ENCODE results near the gene CXCR4. TPM values are rescaled to one million over a fixed set of nuclear protein-coding genes. Genes with fewer than 3 reads are reported as not detected.

The CXCR4 gene
- total and polyA plus RNA-seq, 2 donors (not counting 1 experiment from before 2014, with no cell fraction given): 1,832 to 2,119 TPM

- H3K9me3 ChIP-seq (ENCODE audit: control extremely low read depth in 1 of 3, control insufficient read depth in 2 of 3, insufficient read depth in 1 of 3, low read length in 2 of 3): no peaks in the 10 kb centered on the region
- intact Hi-C loops (cut with micrococcal nuclease): loop anchor here (5.0 kb wide), 1 partner anchor 210 kb away; no protein-coding TSS in a partner anchor
- H2AFZ ChIP-seq (ENCODE audit: insufficient read depth, low read depth, low read length, poor library complexity, severe bottlenecking): no peak overlapping the region
- Mint-ChIP-seq H3K9me3 (ENCODE audit: insufficient read depth) (no peaks in the 10 kb centered on the region), H3K27ac (peak overlapping the region; percentile 100), H3K4me1 (peaks cover 59% of the 10 kb centered on the region), H3K4me3 (peak overlapping the region; percentile 98), H3K27me3 (no peaks in the 10 kb centered on the region)
- H3K79me2 ChIP-seq (ENCODE audit: control insufficient read depth, insufficient read depth, low read length): peaks cover 47% of the 10 kb centered on the region
- H3K27me3 ChIP-seq (replicated peaks in 1 of 4; ENCODE audit: control extremely low read depth in 1 of 4, control insufficient read depth in 3 of 4, insufficient read depth in 4 of 4, low read length in 3 of 4): no peaks in the 10 kb centered on the region
- H3K4me1 ChIP-seq (ENCODE audit: control insufficient read depth in 2 of 2, insufficient read depth in 2 of 2, low read length in 2 of 2): peaks cover 47 to 52% of the 10 kb centered on the region in 2 donors
- peak overlapping the region; percentile 87 to 100 (median 95) for H3K4me3 ChIP-seq (ENCODE audit: control extremely low read depth in 1 of 5, extremely low read depth in 1 of 5, insufficient read depth in 1 of 5, low read depth in 2 of 5, low read length in 4 of 5)
- TF ChIP-seq EZH2 (IDR thresholded peaks at IDR 0.05; ENCODE audit: borderline replicate concordance, insufficient read depth, low read depth, low read length, poor library complexity, severe bottlenecking): no peak
- no peak for TF ChIP-seq CTCF (IDR thresholded peaks at IDR 0.05)
- WGBS (ENCODE audit: insufficient coverage): under 1% methylated on average over 35 of the region's 35 CpGs
- H3K4me2 ChIP-seq (replicated peaks; ENCODE audit: low read depth, low read length, poor library complexity, severe bottlenecking): peak overlapping the region; percentile 84
- ChIA-PET CTCF (interaction anchor here (0.6 to 1.5 kb wide), 6 partner anchors 14 to 267 kb away, joined by 3 to 6 read pairs (median 4); no protein-coding TSS in a partner anchor), POLR2A (interaction anchor here (0.6 to 9.0 kb wide), 21 partner anchors 15 to 587 kb away, joined by 3 to 405 read pairs (median 6); partner anchors contain the start of genes DARS1, R3HDM1 and ZRANB3)
- ATAC-seq (ENCODE audit: low read depth) (no peak), DNase-seq (no peak)
- H3K36me3 ChIP-seq (replicated peaks in 1 of 2; ENCODE audit: control extremely low read depth in 1 of 2, control insufficient read depth in 1 of 2, extremely low read depth in 1 of 2, insufficient read depth in 2 of 2, low read length in 1 of 2): peaks cover 5 to 41% of the 10 kb centered on the region in 2 experiments
- peaks cover 43% of the 10 kb centered on the region for H4K20me1 ChIP-seq (ENCODE audit: control insufficient read depth, insufficient read depth, low read length, poor library complexity, severe bottlenecking)
- H3K9ac ChIP-seq (ENCODE audit: low read length): peak overlapping the region; percentile 99
- peak overlapping the region; percentile 96 to 99 for H3K27ac ChIP-seq (ENCODE audit: low read length in 2 of 2)
Observed at GRCh38 chr2:136117391-136117841, 533 bp downstream of the CXCR4 start.

GRCh38 chr2:136116813-136117390 is 1.0 kb downstream of the CXCR4 start:
- POLR2A ChIA-PET: interaction anchor here (0.7 to 9.0 kb wide), 18 partner anchors 16 to 586 kb away, joined by 3 to 405 read pairs (median 6); partner anchors contain the start of genes DARS1, R3HDM1 and ZRANB3
- H3K79me2 ChIP-seq (ENCODE audit: control insufficient read depth, insufficient read depth, low read length): peaks cover 47% of the 10 kb centered on the region
- H3K4me1 ChIP-seq (ENCODE audit: control insufficient read depth in 2 of 2, insufficient read depth in 2 of 2, low read length in 2 of 2): peaks cover 47 to 52% of the 10 kb centered on the region in 2 donors
- H3K4me2 ChIP-seq (replicated peaks; ENCODE audit: low read depth, low read length, poor library complexity, severe bottlenecking): peak overlapping the region; percentile 84
- H4K20me1 ChIP-seq (ENCODE audit: control insufficient read depth, insufficient read depth, low read length, poor library complexity, severe bottlenecking): peaks cover 43% of the 10 kb centered on the region
- H3K27ac ChIP-seq (ENCODE audit: low read length in 2 of 2): peak overlapping the region; percentile 96 to 99
- H2AFZ ChIP-seq (ENCODE audit: insufficient read depth, low read depth, low read length, poor library complexity, severe bottlenecking): no peak overlapping the region
- Mint-ChIP-seq H3K27me3 (no peaks in the 10 kb centered on the region), H3K4me1 (peaks cover 57% of the 10 kb centered on the region), H3K9me3 (ENCODE audit: insufficient read depth) (no peaks in the 10 kb centered on the region), H3K4me3 (peak overlapping the region; percentile 98), H3K27ac (peak overlapping the region; percentile 100)
- no peak for TF ChIP-seq CTCF (IDR thresholded peaks at IDR 0.05)
- no peak for TF ChIP-seq EZH2 (IDR thresholded peaks at IDR 0.05; ENCODE audit: borderline replicate concordance, insufficient read depth, low read depth, low read length, poor library complexity, severe bottlenecking)
- under 1% methylated on average over 57 of the region's 57 CpGs for WGBS (ENCODE audit: insufficient coverage)
- H3K4me3 ChIP-seq (ENCODE audit: control extremely low read depth in 1 of 5, extremely low read depth in 1 of 5, insufficient read depth in 1 of 5, low read depth in 2 of 5, low read length in 4 of 5): peak overlapping the region; percentile 87 to 100 (median 95)
- DNase-seq: peak; percentile 84
- ATAC-seq (ENCODE audit: low read depth): no peak
- H3K9me3 ChIP-seq (ENCODE audit: control extremely low read depth in 1 of 3, control insufficient read depth in 2 of 3, insufficient read depth in 1 of 3, low read length in 2 of 3): no peaks in the 10 kb centered on the region
- peaks cover 5 to 41% of the 10 kb centered on the region in 2 experiments for H3K36me3 ChIP-seq (replicated peaks in 1 of 2; ENCODE audit: control extremely low read depth in 1 of 2, control insufficient read depth in 1 of 2, extremely low read depth in 1 of 2, insufficient read depth in 2 of 2, low read length in 1 of 2)
- CTCF ChIA-PET: interaction anchor here (0.6 to 1.5 kb wide), 6 partner anchors 15 to 267 kb away, joined by 3 to 6 read pairs (median 4); no protein-coding TSS in a partner anchor
- no peaks in the 10 kb centered on the region for H3K27me3 ChIP-seq (replicated peaks in 1 of 4; ENCODE audit: control extremely low read depth in 1 of 4, control insufficient read depth in 3 of 4, insufficient read depth in 4 of 4, low read length in 3 of 4)
- H3K9ac ChIP-seq (ENCODE audit: low read length): peak overlapping the region; percentile 99
- intact Hi-C loops (cut with micrococcal nuclease): loop anchor here (1.0 to 5.0 kb wide), 3 partner anchors 132 to 261 kb away; partner anchors contain the start of gene DARS1
